Trophoblast cell (in vitro differentiated cells and primary cell): ENCODE results near the gene NPB.

Experiments used
- DNase-seq, 2 donors: peaks; one replicate each; pipeline ENCODE4 v3.0.0-alpha.2; 2016
- H2AFZ ChIP-seq: 2 replicates; pipeline ENCODE4 v1.6.1; 2013; ENCODE audit warnings: low read length, moderate library complexity, mild to moderate bottlenecking; ENCODE audit not compliant: insufficient read depth, poor library complexity
- H2AK5ac ChIP-seq: 2 replicates; pipeline ENCODE4 v1.6.1; 2013; ENCODE audit warnings: mild to moderate bottlenecking, low read length
- H2BK120ac ChIP-seq: 2 replicates; pipeline ENCODE4 v1.6.1; 2013; ENCODE audit warnings: low read length, mild to moderate bottlenecking, moderate library complexity; ENCODE audit not compliant: insufficient read depth, poor library complexity
- H2BK12ac ChIP-seq: 2 replicates; pipeline ENCODE4 v1.6.1; 2013; ENCODE audit warnings: mild to moderate bottlenecking, low read length, moderate library complexity
- H2BK5ac ChIP-seq: 2 replicates; pipeline ENCODE4 v1.6.1; 2013; ENCODE audit warnings: low read length, low read depth, moderate library complexity, mild to moderate bottlenecking; ENCODE audit not compliant: poor library complexity
- H3K14ac ChIP-seq: 2 replicates; pipeline ENCODE4 v1.6.1; 2013; ENCODE audit warnings: mild to moderate bottlenecking, low read length
- H3K18ac ChIP-seq: 2 replicates; pipeline ENCODE4 v1.6.1; 2013; ENCODE audit warnings: mild to moderate bottlenecking, low read length
- H3K23ac ChIP-seq: 2 replicates; pipeline ENCODE4 v1.6.1; 2013; ENCODE audit warnings: low read length
- H3K27ac ChIP-seq: 2 replicates; pipeline ENCODE4 v1.5.1; 2013; ENCODE audit warnings: low read depth, mild to moderate bottlenecking, inconsistent platforms, low read length, moderate library complexity
- H3K27me3 ChIP-seq: 2 replicates; pipeline ENCODE4 v1.6.1; 2013; ENCODE audit warnings: inconsistent platforms, mild to moderate bottlenecking, low read length, moderate library complexity; ENCODE audit not compliant: insufficient read depth
- H3K36me3 ChIP-seq, 2 experiments: 1 replicate in 1 of 2; 2 replicates in 1 of 2; pipeline ENCODE4 v1.6.1; 2013; ENCODE audit warnings: low read length in 2 of 2, mild to moderate bottlenecking in 2 of 2, moderate library complexity in 1 of 2; ENCODE audit not compliant: insufficient read depth in 2 of 2, control insufficient read depth in 1 of 2
- H3K4ac ChIP-seq: 2 replicates; pipeline ENCODE4 v1.6.1; 2013; ENCODE audit warnings: low read depth, mild to moderate bottlenecking, low read length, moderate library complexity
- H3K4me1 ChIP-seq, 2 experiments: 1 replicate in 1 of 2; 2 replicates in 1 of 2; pipeline ENCODE4 v1.6.1; 2013; ENCODE audit warnings: low read length in 2 of 2, mild to moderate bottlenecking in 2 of 2, moderate library complexity in 1 of 2; ENCODE audit not compliant: insufficient read depth in 2 of 2, control insufficient read depth in 1 of 2
- H3K4me2 ChIP-seq: 2 replicates; pipeline ENCODE4 v1.6.1; 2013; ENCODE audit warnings: inconsistent platforms, mild to moderate bottlenecking, low read length, moderate library complexity
- H3K4me3 ChIP-seq: 2 replicates; pipeline ENCODE4 v1.5.1; 2013; ENCODE audit warnings: mild to moderate bottlenecking, low read depth, low read length, inconsistent platforms
- H3K79me1 ChIP-seq: one replicate; pipeline ENCODE4 v1.6.1; 2013; ENCODE audit warnings: low read length
- H3K79me2 ChIP-seq: 2 replicates; pipeline ENCODE4 v1.6.1; 2013; ENCODE audit warnings: low read length, mild to moderate bottlenecking; ENCODE audit not compliant: control insufficient read depth, insufficient read depth, poor library complexity
- H3K9ac ChIP-seq: 2 replicates; pipeline ENCODE4 v1.6.1; 2013; ENCODE audit warnings: mild to moderate bottlenecking, low read length
- H3K9me3 ChIP-seq: 2 replicates; pipeline ENCODE4 v1.6.1; 2013; ENCODE audit warnings: low read depth, mild to moderate bottlenecking, control low read depth, inconsistent platforms, low read length; ENCODE audit not compliant: insufficient read depth
- H4K12ac ChIP-seq: 2 replicates; pipeline ENCODE4 v1.6.1; 2013; ENCODE audit warnings: low read depth, mild to moderate bottlenecking, low read length, moderate library complexity
- H4K8ac ChIP-seq: 2 replicates; pipeline ENCODE4 v1.6.1; 2013; ENCODE audit warnings: low read depth, mild to moderate bottlenecking, low read length, moderate library complexity
- H4K91ac ChIP-seq: one replicate; pipeline ENCODE4 v1.6.1; 2013; ENCODE audit warnings: low read depth, mild to moderate bottlenecking, low read length, moderate library complexity
- WGBS: extraction: QIAGEN DNeasy Blood & Tissue Kit; methylation state at CpG from one replicate; pipeline ENCODE4 v1.1.7; 2013; ENCODE audit warnings: missing lambda C conversion rate; ENCODE audit not compliant: insufficient read length, insufficient coverage; ENCODE audit errors: extremely low coverage; 5-methylcytosine and 5-hydroxymethylcytosine counted together

The NPB gene

DNA sequence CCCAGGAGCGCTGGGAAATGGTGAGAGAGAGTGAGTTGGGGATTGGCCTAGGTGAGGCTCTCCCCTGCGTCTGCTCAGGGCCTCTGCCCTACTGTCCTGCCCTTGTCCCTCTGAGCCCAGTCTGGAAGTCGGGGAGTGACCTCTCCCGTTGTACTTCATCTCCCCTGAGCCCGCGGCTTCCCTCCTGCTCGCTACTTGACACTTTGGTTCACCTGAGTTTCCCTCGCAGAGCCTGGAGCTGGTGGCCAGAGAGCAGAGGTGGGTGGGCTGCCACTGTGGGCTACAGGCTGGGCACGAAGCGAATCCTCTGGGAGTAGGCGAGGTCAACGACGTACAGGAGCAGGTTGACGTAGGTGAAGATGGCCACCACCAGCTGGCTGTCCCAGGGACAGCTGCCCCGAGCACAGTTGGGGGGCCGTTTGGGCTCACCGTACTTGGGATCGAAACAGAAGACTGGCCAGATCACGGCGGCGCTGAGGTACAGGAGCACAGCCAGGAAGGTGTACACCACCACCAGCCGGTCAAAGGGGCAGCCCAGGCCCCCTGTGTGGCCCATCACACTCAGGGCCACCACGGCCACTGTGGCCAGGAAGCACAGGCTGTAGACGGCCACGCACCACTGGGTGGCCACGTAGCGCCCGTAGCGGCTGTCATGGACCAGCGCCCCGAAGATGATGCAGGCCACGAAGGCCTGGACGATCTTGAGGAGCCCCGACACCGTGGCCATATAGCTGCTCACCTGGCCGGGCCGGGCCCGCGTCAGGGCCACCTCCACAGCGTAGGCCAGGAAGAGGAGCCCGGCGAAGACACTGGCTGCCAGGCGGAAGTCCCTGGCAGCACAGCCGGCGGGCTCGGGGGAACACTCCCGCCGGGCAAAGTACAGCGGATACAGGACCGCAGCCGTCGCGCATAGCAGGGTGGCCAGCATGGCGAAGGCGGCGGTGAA lies 38.8 kb downstream of the NPB start:
- WGBS: no CpG with 5 or more reads among the region's 56 CpGs

GRCh38 chr17:81941484-81942166 lies 39.6 kb downstream of the NPB start:
- Histone ChIP-seq H3K23ac (no peak overlapping the region), H2BK120ac (no peak overlapping the region)

More for the DNA sequence above, 38.8 kb downstream of the NPB start:
- Histone ChIP-seq H3K79me1 (peaks cover 9% of the 10 kb centered on the region), H3K23ac (no peak overlapping the region), H4K12ac (no peak overlapping the region), H2AK5ac (no peak overlapping the region), H3K4ac (no peak overlapping the region), H3K18ac (no peak overlapping the region), H3K79me2 (peaks cover 4% of the 10 kb centered on the region), H3K27ac (no peak overlapping the region), H3K4me3 (no peak overlapping the region), H2BK120ac (no peak overlapping the region), H2BK12ac (no peak overlapping the region), H3K4me2 (no peak overlapping the region), H3K9me3 (no peaks in the 10 kb centered on the region), H3K4me1 (peaks cover 6 to 9% of the 10 kb centered on the region in 2 experiments), H3K36me3 (no peaks in the 10 kb centered on the region), H4K91ac (no peak overlapping the region), H4K8ac (no peak overlapping the region), H3K9ac (no peak overlapping the region), H3K27me3 (no peaks in the 10 kb centered on the region), H3K14ac (no peak overlapping the region), H2AFZ (no peak overlapping the region), H2BK5ac (no peak overlapping the region)
- no peak for DNase-seq

GRCh38 chr17:81942167-81942553 lies 40.1 kb downstream of the NPB start:
- H4K8ac ChIP-seq: no peak overlapping the region
- H3K14ac ChIP-seq: no peak overlapping the region
- no peaks in the 10 kb centered on the region for H3K36me3 ChIP-seq
- DNase-seq: no peak
- H3K9me3 ChIP-seq: no peaks in the 10 kb centered on the region
- H2BK12ac ChIP-seq: no peak overlapping the region
- no peak overlapping the region for H3K23ac ChIP-seq
- no peak overlapping the region for H3K18ac ChIP-seq
- no peaks in the 10 kb centered on the region for H3K27me3 ChIP-seq
- H3K4me1 ChIP-seq: no peaks in the 10 kb centered on the region
- no peak overlapping the region for H2AK5ac ChIP-seq
- H3K9ac ChIP-seq: no peak overlapping the region
- H3K79me2 ChIP-seq: no peaks in the 10 kb centered on the region
- H2AFZ ChIP-seq: no peak overlapping the region
- no peak overlapping the region for H3K27ac ChIP-seq
- H3K4me2 ChIP-seq: no peak overlapping the region
- H3K79me1 ChIP-seq: peaks cover 3% of the 10 kb centered on the region
- no CpG with 5 or more reads among the region's 12 CpGs for WGBS
- no peak overlapping the region for H3K4me3 ChIP-seq
- no peak overlapping the region for H2BK5ac ChIP-seq
- no peak overlapping the region for H3K4ac ChIP-seq
- H4K12ac ChIP-seq: no peak overlapping the region
- no peak overlapping the region for H4K91ac ChIP-seq
- H2BK120ac ChIP-seq: no peak overlapping the region

More at GRCh38 chr17:81941484-81942166, 39.6 kb downstream of the NPB start:
- Histone ChIP-seq H3K4me1 (peaks cover 3 to 4% of the 10 kb centered on the region in 2 experiments), H4K12ac (no peak overlapping the region), H3K9me3 (no peaks in the 10 kb centered on the region), H3K4me3 (peak overlapping the region; percentile 40), H2BK5ac (no peak overlapping the region), H3K9ac (no peak overlapping the region), H3K79me2 (peaks cover 4% of the 10 kb centered on the region), H3K27ac (no peak overlapping the region), H3K27me3 (no peaks in the 10 kb centered on the region), H3K36me3 (no peaks in the 10 kb centered on the region), H3K4ac (no peak overlapping the region), H3K4me2 (no peak overlapping the region), H4K8ac (no peak overlapping the region), H2AFZ (no peak overlapping the region), H3K79me1 (peaks cover 7% of the 10 kb centered on the region), H3K14ac (no peak overlapping the region), H4K91ac (no peak overlapping the region), H3K18ac (no peak overlapping the region), H2BK12ac (no peak overlapping the region), H2AK5ac (no peak overlapping the region)
- no peak for DNase-seq
- no CpG with 5 or more reads among the region's 30 CpGs for WGBS

DNA sequence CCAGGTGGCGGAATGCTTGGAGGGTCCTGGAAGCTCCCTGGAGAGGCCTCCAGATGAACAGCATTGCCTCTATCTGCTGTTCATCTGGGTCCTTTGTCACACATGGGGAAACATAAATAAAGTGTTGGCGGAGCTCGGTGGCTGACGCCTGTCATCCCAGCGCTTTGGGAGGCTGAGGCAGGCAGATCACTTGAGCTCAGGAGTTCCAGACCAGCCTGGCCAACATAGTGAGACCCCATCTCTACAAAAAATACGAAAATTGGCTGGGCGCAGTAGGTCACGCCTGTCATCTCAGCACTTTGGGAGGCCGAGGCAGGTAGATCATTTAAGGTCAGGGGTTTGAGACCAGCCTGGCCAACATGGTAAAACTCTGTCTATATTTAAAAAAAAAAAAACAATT lies 42.8 kb downstream of the NPB start:
- Histone ChIP-seq H4K91ac (no peak overlapping the region), H4K12ac (no peak overlapping the region), H3K18ac (no peak overlapping the region), H4K8ac (no peak overlapping the region), H3K4ac (no peak overlapping the region), H3K4me3 (no peak overlapping the region), H3K27ac (no peak overlapping the region), H2BK5ac (no peak overlapping the region), H3K4me2 (no peak overlapping the region), H3K14ac (no peak overlapping the region), H3K4me1 (no peaks in the 10 kb centered on the region), H3K36me3 (no peaks in the 10 kb centered on the region), H2BK12ac (no peak overlapping the region), H3K79me2 (no peaks in the 10 kb centered on the region), H2AFZ (no peak overlapping the region), H3K23ac (no peak overlapping the region), H3K9me3 (peaks cover 3% of the 10 kb centered on the region), H3K9ac (no peak overlapping the region), H2AK5ac (no peak overlapping the region), H3K27me3 (no peaks in the 10 kb centered on the region), H2BK120ac (no peak overlapping the region), H3K79me1 (no peaks in the 10 kb centered on the region)
- no CpG with 5 or more reads among the region's 9 CpGs for WGBS
- no peak for DNase-seq
